ENCODE measurements around the gene MMP13. TPM values are rescaled to one million over a fixed set of nuclear protein-coding genes. Genes with fewer than 3 reads are reported as not detected.

MMP13 gene
- total RNA-seq, 4 donors from 2014 or later = not detected

- WGBS, 2 donors (ENCODE audit: low coverage in 1 of 2) = 71 to 84% methylated on average over 6 of the region's 6 CpGs
- ATAC-seq = no peak
- TF ChIP-seq POLR2AphosphoS5 (IDR thresholded peaks at IDR 0.05) (no peak), EP300 (IDR thresholded peaks at IDR 0.05) (no peak), POLR2A (IDR thresholded peaks at IDR 0.05) (no peak)
- TF ChIP-seq, protein P1, sequence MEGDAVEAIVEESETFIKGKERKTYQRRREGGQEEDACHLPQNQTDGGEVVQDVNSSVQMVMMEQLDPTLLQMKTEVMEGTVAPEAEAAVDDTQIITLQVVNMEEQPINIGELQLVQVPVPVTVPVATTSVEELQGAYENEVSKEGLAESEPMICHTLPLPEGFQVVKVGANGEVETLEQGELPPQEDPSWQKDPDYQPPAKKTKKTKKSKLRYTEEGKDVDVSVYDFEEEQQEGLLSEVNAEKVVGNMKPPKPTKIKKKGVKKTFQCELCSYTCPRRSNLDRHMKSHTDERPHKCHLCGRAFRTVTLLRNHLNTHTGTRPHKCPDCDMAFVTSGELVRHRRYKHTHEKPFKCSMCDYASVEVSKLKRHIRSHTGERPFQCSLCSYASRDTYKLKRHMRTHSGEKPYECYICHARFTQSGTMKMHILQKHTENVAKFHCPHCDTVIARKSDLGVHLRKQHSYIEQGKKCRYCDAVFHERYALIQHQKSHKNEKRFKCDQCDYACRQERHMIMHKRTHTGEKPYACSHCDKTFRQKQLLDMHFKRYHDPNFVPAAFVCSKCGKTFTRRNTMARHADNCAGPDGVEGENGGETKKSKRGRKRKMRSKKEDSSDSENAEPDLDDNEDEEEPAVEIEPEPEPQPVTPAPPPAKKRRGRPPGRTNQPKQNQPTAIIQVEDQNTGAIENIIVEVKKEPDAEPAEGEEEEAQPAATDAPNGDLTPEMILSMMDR (IDR thresholded peaks at IDR 0.05) = no peak
- H3K27ac ChIP-seq = no peak overlapping the region
- no peaks in the 10 kb centered on the region for H3K4me1 ChIP-seq
- H3K36me3 ChIP-seq = no peaks in the 10 kb centered on the region
- no peak overlapping the region for H3K4me3 ChIP-seq
- no peaks in the 10 kb centered on the region for H3K9me3 ChIP-seq
- H3K27me3 ChIP-seq = no peaks in the 10 kb centered on the region
Observed at GRCh38 chr11:102926961-102927623, 28.4 kb downstream of the MMP13 start.

- H3K36me3 ChIP-seq = no peaks in the 10 kb centered on the region
- no peak overlapping the region for H3K4me3 ChIP-seq
- H3K4me1 ChIP-seq = no peaks in the 10 kb centered on the region
- no peak overlapping the region for H3K27ac ChIP-seq
- no peak for ATAC-seq
- no peaks in the 10 kb centered on the region for H3K27me3 ChIP-seq
- H3K9me3 ChIP-seq = no peaks in the 10 kb centered on the region
- TF ChIP-seq POLR2AphosphoS5 (IDR thresholded peaks at IDR 0.05) (no peak), EP300 (IDR thresholded peaks at IDR 0.05) (no peak), POLR2A (IDR thresholded peaks at IDR 0.05) (no peak)
- TF ChIP-seq, protein P1 (IDR thresholded peaks at IDR 0.05) = no peak
Observed at GRCh38 chr11:102926517-102926916, 29.0 kb downstream of the MMP13 start.

DNA sequence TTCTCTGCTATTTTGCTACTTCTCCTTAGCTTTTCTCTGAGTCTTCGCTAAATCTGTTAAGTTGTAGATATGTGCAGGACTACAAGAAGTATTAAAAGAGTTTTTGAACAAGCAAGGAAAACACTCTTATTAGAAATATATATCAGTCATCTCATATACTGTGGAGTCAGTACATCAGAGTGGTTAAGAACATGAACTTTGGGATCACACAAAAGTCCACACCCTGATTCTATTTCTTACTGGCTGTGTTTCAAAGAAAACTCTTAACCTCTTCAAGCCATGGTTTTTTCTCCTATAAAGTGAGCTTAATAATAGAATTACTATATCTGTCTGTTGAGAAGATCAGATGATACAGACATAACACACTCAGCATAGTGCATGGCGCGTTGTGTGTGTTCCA is 29.5 kb downstream of the MMP13 start:
- WGBS, 2 donors (ENCODE audit: low coverage in 1 of 2) = 83 to 95% methylated on average over 3 of the region's 3 CpGs
- TF ChIP-seq POLR2AphosphoS5 (IDR thresholded peaks at IDR 0.05) (no peak), POLR2A (IDR thresholded peaks at IDR 0.05) (no peak), EP300 (IDR thresholded peaks at IDR 0.05) (no peak)
- TF ChIP-seq, protein P1 (IDR thresholded peaks at IDR 0.05) = no peak
- no peaks in the 10 kb centered on the region for H3K36me3 ChIP-seq
- no peaks in the 10 kb centered on the region for H3K27me3 ChIP-seq
- H3K4me1 ChIP-seq = no peaks in the 10 kb centered on the region
- no peak for ATAC-seq
- no peak overlapping the region for H3K27ac ChIP-seq
- no peak overlapping the region for H3K4me3 ChIP-seq
- no peaks in the 10 kb centered on the region for H3K9me3 ChIP-seq

DNA sequence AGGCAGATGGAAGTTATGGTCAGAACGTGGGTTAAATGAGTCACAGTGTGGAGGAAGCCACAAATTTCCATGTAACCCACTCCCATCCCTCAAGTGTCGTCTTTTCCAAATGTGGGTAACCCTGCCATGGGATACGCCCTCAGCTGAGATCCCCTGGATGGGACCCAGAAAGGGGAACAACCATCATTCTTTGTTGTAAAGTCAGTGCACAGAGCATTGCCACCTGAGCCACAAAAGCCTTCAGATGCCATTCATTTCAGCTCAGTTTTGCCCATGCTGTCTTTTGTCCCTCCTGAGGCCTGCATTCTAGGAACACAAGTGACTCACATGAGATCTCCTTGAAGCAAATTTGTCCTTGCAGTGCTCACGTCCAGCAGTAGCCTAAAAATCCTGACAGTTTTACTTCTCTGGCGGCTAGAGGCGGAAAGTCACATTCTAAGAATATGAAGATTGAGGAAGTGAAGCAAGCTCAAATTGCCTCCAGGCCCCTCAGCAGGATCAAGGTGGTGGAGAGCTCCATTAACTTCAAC is 30.6 kb downstream of the MMP13 start:
- Histone ChIP-seq H3K27me3 (no peaks in the 10 kb centered on the region), H3K4me3 (no peak overlapping the region), H3K4me1 (no peaks in the 10 kb centered on the region), H3K27ac (no peak overlapping the region), H3K36me3 (no peaks in the 10 kb centered on the region), H3K9me3 (no peaks in the 10 kb centered on the region)
- 44 to 72% methylated on average over 3 of the region's 6 CpGs for WGBS, 2 donors (ENCODE audit: low coverage in 1 of 2)
- no peak for ATAC-seq
- no peak for TF ChIP-seq POLR2A (IDR thresholded peaks at IDR 0.05)
- TF ChIP-seq POLR2AphosphoS5 (IDR thresholded peaks at IDR 0.05) = no peak
- TF ChIP-seq, protein P1 (IDR thresholded peaks at IDR 0.05) = no peak
- no peak for TF ChIP-seq EP300 (IDR thresholded peaks at IDR 0.05)

DNA sequence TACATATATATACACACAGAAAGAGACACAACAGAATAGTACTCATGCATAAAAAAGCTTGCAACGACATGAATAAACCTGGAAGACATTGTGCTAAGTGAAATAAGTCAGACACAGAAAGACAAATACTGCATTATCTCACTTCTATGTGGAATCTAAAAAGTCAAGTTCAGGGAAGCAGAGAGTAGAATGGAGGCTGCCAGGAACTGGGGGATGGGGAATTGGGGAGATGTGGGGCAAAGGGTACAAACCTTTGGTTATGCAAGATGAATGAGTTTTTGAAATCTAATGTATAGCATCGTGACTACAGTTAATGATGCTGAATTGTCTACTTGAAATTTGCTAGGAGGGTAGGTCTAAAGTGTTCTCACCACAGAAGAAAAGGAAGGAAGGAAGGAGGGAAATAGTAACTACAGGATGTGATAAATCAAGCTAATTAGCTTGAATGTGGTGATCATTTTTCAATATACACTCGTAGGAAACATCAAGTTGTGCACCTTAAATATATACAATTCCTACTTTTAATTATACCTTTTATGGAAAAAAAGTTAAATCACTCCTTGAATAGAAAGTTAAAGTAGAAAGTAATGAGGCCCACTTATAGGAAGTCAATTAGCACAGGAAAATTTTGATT is 33.8 kb downstream of the MMP13 start:
- no peaks in the 10 kb centered on the region for H3K27me3 ChIP-seq
- no peak for ATAC-seq
- H3K27ac ChIP-seq = no peak overlapping the region
- H3K4me1 ChIP-seq = no peaks in the 10 kb centered on the region
- no peak overlapping the region for H3K4me3 ChIP-seq
- TF ChIP-seq, protein P1 (IDR thresholded peaks at IDR 0.05) = no peak
- no peak for TF ChIP-seq POLR2A (IDR thresholded peaks at IDR 0.05)
- TF ChIP-seq EP300 (IDR thresholded peaks at IDR 0.05) = no peak
- no peak for TF ChIP-seq POLR2AphosphoS5 (IDR thresholded peaks at IDR 0.05)
- H3K36me3 ChIP-seq = no peaks in the 10 kb centered on the region
- no peaks in the 10 kb centered on the region for H3K9me3 ChIP-seq
- 36 to 45% methylated on average over 3 of the region's 3 CpGs for WGBS, 2 donors (ENCODE audit: low coverage in 1 of 2)

Measured in gastroesophageal sphincter (tissue), 4 donors.